GM19395 (cell line): ENCODE data around the gene IFNGR1.

Source experiments
- ATAC-seq: cut with Tn5 transposase; IDR thresholded peaks from one replicate; pipeline ENCODE4 v1.9.1; 2021; ENCODE audit warnings: mild to moderate bottlenecking, moderate library complexity; ENCODE audit not compliant: unreplicated experiment

The IFNGR1 gene

GRCh38 chr6:137159912-137160311 is 59.3 kb downstream of the IFNGR1 start:
- no peak for ATAC-seq

GRCh38 chr6:137157601-137158000 is 61.6 kb downstream of the IFNGR1 start:
- no peak for ATAC-seq

GRCh38 chr6:137156650-137157049 is 62.5 kb downstream of the IFNGR1 start:
- ATAC-seq = no peak

GRCh38 chr6:137155830-137156229 is 63.4 kb downstream of the IFNGR1 start:
- ATAC-seq = no peak

- no peak for ATAC-seq
These were observed 69.1 kb downstream of the IFNGR1 start for GRCh38 chr6:137150072-137150471.

- ATAC-seq = no peak
These were observed 70.2 kb downstream of the IFNGR1 start for GRCh38 chr6:137149035-137149393.

GRCh38 chr6:137148306-137149034 is 70.7 kb downstream of the IFNGR1 start:
- ATAC-seq = no peak
